NT2/D1 (cell line): ENCODE data around the gene MACO1.

Experiments
- SUZ12 ChIP-seq: IDR thresholded peaks from 2 replicates; pipeline ENCODE4 v1.6.1; 2011; ENCODE audit not compliant: insufficient read length, insufficient read depth; ENCODE audit errors: extremely low read depth
- YY1 ChIP-seq: IDR thresholded peaks from 2 replicates; pipeline ENCODE4 v1.6.1; 2011; ENCODE audit not compliant: insufficient read length, insufficient read depth
- ZNF274 ChIP-seq: IDR thresholded peaks from 2 replicates; pipeline ENCODE4 v1.6.1; 2011; ENCODE audit warnings: mild to moderate bottlenecking, low read depth, low read length

DNA sequence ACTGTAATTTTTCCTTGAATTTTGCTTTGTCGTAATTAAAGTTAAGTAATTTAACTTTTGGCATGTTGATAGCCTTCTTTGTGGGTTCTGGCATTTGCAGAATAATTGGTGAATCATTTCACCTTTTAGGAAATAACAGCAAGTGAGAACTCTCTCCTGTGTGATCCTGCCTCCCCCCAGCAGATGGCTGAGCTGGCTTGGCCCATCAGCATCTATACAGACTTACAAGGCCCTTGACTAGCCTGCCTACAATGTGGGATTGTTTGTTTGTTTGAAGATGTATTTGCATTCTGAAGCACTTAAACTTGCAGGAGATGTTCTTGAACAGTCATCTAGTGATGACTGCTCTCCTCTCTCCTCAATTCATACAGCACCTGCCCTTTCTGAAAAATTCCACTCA, 55.9 kb downstream of the MACO1 start:
- no peak for TF ChIP-seq SUZ12
- no peak for TF ChIP-seq YY1
- no peak for TF ChIP-seq ZNF274
